OCI-LY7 (cell line): Measurements from ENCODE around the gene ABCB1.

Source experiments
- CTCF ChIP-seq: fragments of 200-600 bp; sonication (generic); conservative IDR thresholded peaks from 2 replicates; pipeline ENCODE4 v1.5.1; 2014; ENCODE audit warnings: mild to moderate bottlenecking, antibody characterized with exemption, low read length, moderate library complexity, mixed read lengths
- EZH2phosphoT487 ChIP-seq: fragments of 200-600 bp; sonication (generic); IDR thresholded peaks from 2 replicates; pipeline ENCODE4 v1.6.1; 2018; ENCODE audit warnings: low read depth, borderline replicate concordance, mild to moderate bottlenecking, mixed run types, antibody characterized with exemption, low read length, moderate library complexity, mixed read lengths

- TF ChIP-seq CTCF = no peak
- no peak for TF ChIP-seq EZH2phosphoT487
Measured at GRCh38 chr7:87512906-87513305, 87.8 kb downstream of the ABCB1 start.
